ENCODE measurements around the gene EPN2. TPM values are rescaled to one million over a fixed set of nuclear protein-coding genes. Genes with fewer than 3 reads are reported as not detected.

Gene EPN2
- total RNA-seq, 3 donors from 2014 or later, result 6.1 to 9.5 (median 7.2) TPM

GRCh38 chr17:19311421-19312215, 74.5 kb downstream of the EPN2 start:
- DNase-seq (no peak), ATAC-seq (no peak)
- Mint-ChIP-seq H3K4me3 (no peak overlapping the region), H3K27me3 (ENCODE audit: low read depth) (peaks cover 29% of the 10 kb centered on the region), H3K36me3 (ENCODE audit: insufficient read depth) (peaks cover 15% of the 10 kb centered on the region), H3K4me1 (ENCODE audit: low read depth) (peaks cover 7% of the 10 kb centered on the region), H3K9me3 (no peaks in the 10 kb centered on the region)

GRCh38 chr17:19312406-19312805, 75.2 kb downstream of the EPN2 start:
- H3K9me3 Mint-ChIP-seq, result no peaks in the 10 kb centered on the region
- no peak for DNase-seq
- peaks cover 15% of the 10 kb centered on the region for H3K36me3 Mint-ChIP-seq (ENCODE audit: insufficient read depth)
- peaks cover 26% of the 10 kb centered on the region for H3K27me3 Mint-ChIP-seq (ENCODE audit: low read depth)
- no peak overlapping the region for H3K4me3 Mint-ChIP-seq
- no peak for ATAC-seq
- peaks cover 3% of the 10 kb centered on the region for H3K4me1 Mint-ChIP-seq (ENCODE audit: low read depth)

GRCh38 chr17:19313066-19313745, 76.0 kb downstream of the EPN2 start:
- H3K4me3 Mint-ChIP-seq, result no peak overlapping the region
- peaks cover 24% of the 10 kb centered on the region for H3K27me3 Mint-ChIP-seq (ENCODE audit: low read depth)
- DNase-seq (no peak), ATAC-seq (no peak)
- H3K9me3 Mint-ChIP-seq, result no peaks in the 10 kb centered on the region
- peaks cover 15% of the 10 kb centered on the region for H3K36me3 Mint-ChIP-seq (ENCODE audit: insufficient read depth)
- no peaks in the 10 kb centered on the region for H3K4me1 Mint-ChIP-seq (ENCODE audit: low read depth)

GRCh38 chr17:19313746-19314651, 76.8 kb downstream of the EPN2 start:
- DNase-seq (no peak), ATAC-seq (no peak)
- peaks cover 18% of the 10 kb centered on the region for H3K27me3 Mint-ChIP-seq (ENCODE audit: low read depth)
- H3K9me3 Mint-ChIP-seq, result no peaks in the 10 kb centered on the region
- peaks cover 15% of the 10 kb centered on the region for H3K36me3 Mint-ChIP-seq (ENCODE audit: insufficient read depth)
- H3K4me1 Mint-ChIP-seq (ENCODE audit: low read depth), result no peaks in the 10 kb centered on the region
- no peak overlapping the region for H3K4me3 Mint-ChIP-seq

GRCh38 chr17:19315104-19315503, 77.9 kb downstream of the EPN2 start:
- Mint-ChIP-seq H3K36me3 (ENCODE audit: insufficient read depth) (peaks cover 15% of the 10 kb centered on the region), H3K27me3 (ENCODE audit: low read depth) (peaks cover 13% of the 10 kb centered on the region), H3K9me3 (no peaks in the 10 kb centered on the region), H3K4me3 (no peak overlapping the region), H3K4me1 (ENCODE audit: low read depth) (no peaks in the 10 kb centered on the region)
- DNase-seq, result no peak
- no peak for ATAC-seq

GRCh38 chr17:19316761-19317358, 79.7 kb downstream of the EPN2 start:
- Mint-ChIP-seq H3K4me3 (no peak overlapping the region), H3K4me1 (ENCODE audit: low read depth) (no peaks in the 10 kb centered on the region), H3K36me3 (ENCODE audit: insufficient read depth) (peaks cover 15% of the 10 kb centered on the region), H3K9me3 (no peaks in the 10 kb centered on the region), H3K27me3 (ENCODE audit: low read depth) (peaks cover 6% of the 10 kb centered on the region)
- ATAC-seq, result no peak
- DNase-seq, result no peak

- DNase-seq, result no peak
- no peak overlapping the region for H3K4me3 Mint-ChIP-seq
- H3K9me3 Mint-ChIP-seq, result no peaks in the 10 kb centered on the region
- H3K27me3 Mint-ChIP-seq (ENCODE audit: low read depth), result peaks cover 6% of the 10 kb centered on the region
- ATAC-seq, result no peak
- no peaks in the 10 kb centered on the region for H3K4me1 Mint-ChIP-seq (ENCODE audit: low read depth)
- H3K36me3 Mint-ChIP-seq (ENCODE audit: insufficient read depth), result peaks cover 13% of the 10 kb centered on the region
Observed at GRCh38 chr17:19317359-19318095, 80.4 kb downstream of the EPN2 start.

GRCh38 chr17:19318611-19319010, 81.4 kb downstream of the EPN2 start:
- H3K4me3 Mint-ChIP-seq, result no peak overlapping the region
- no peak for ATAC-seq
- no peaks in the 10 kb centered on the region for H3K9me3 Mint-ChIP-seq

GRCh38 chr17:19319771-19320505, 82.8 kb downstream of the EPN2 start:
- Mint-ChIP-seq H3K4me3 (no peak overlapping the region), H3K27me3 (ENCODE audit: low read depth) (no peaks in the 10 kb centered on the region), H3K9me3 (peaks cover under 1% of the 10 kb centered on the region), H3K36me3 (ENCODE audit: insufficient read depth) (peaks cover 5% of the 10 kb centered on the region), H3K4me1 (ENCODE audit: low read depth) (no peaks in the 10 kb centered on the region)
- no peak for DNase-seq
- no peak for ATAC-seq

More at GRCh38 chr17:19318611-19319010, 81.4 kb downstream of the EPN2 start:
- Mint-ChIP-seq H3K36me3 (ENCODE audit: insufficient read depth) (peaks cover 12% of the 10 kb centered on the region), H3K27me3 (ENCODE audit: low read depth) (peaks cover 3% of the 10 kb centered on the region), H3K4me1 (ENCODE audit: low read depth) (no peaks in the 10 kb centered on the region)
- no peak for DNase-seq

GRCh38 chr17:19320876-19321275, 83.7 kb downstream of the EPN2 start:
- DNase-seq (no peak), ATAC-seq (no peak)
- H3K4me1 Mint-ChIP-seq (ENCODE audit: low read depth), result no peaks in the 10 kb centered on the region
- H3K4me3 Mint-ChIP-seq, result no peak overlapping the region
- no peaks in the 10 kb centered on the region for H3K27me3 Mint-ChIP-seq (ENCODE audit: low read depth)
- peaks cover 10% of the 10 kb centered on the region for H3K9me3 Mint-ChIP-seq
- peaks cover 4% of the 10 kb centered on the region for H3K36me3 Mint-ChIP-seq (ENCODE audit: insufficient read depth)

- peaks cover 4% of the 10 kb centered on the region for H3K36me3 Mint-ChIP-seq (ENCODE audit: insufficient read depth)
- H3K4me3 Mint-ChIP-seq, result no peak overlapping the region
- peaks cover 13% of the 10 kb centered on the region for H3K9me3 Mint-ChIP-seq
- no peak for DNase-seq
- no peak for ATAC-seq
- H3K27me3 Mint-ChIP-seq (ENCODE audit: low read depth), result no peaks in the 10 kb centered on the region
- no peaks in the 10 kb centered on the region for H3K4me1 Mint-ChIP-seq (ENCODE audit: low read depth)
Observed at GRCh38 chr17:19321481-19322128, 84.4 kb downstream of the EPN2 start.

GRCh38 chr17:19322129-19322505, 85.0 kb downstream of the EPN2 start:
- DNase-seq, result no peak
- Mint-ChIP-seq H3K4me3 (no peak overlapping the region), H3K36me3 (ENCODE audit: insufficient read depth) (peaks cover 4% of the 10 kb centered on the region), H3K27me3 (ENCODE audit: low read depth) (no peaks in the 10 kb centered on the region), H3K4me1 (ENCODE audit: low read depth) (no peaks in the 10 kb centered on the region), H3K9me3 (peaks cover 13% of the 10 kb centered on the region)
- ATAC-seq, result no peak

- H3K4me1 Mint-ChIP-seq (ENCODE audit: low read depth), result no peaks in the 10 kb centered on the region
- DNase-seq (no peak), ATAC-seq (no peak)
- H3K27me3 Mint-ChIP-seq (ENCODE audit: low read depth), result no peaks in the 10 kb centered on the region
- H3K36me3 Mint-ChIP-seq (ENCODE audit: insufficient read depth), result peaks cover 4% of the 10 kb centered on the region
- no peak overlapping the region for H3K4me3 Mint-ChIP-seq
- peaks cover 13% of the 10 kb centered on the region for H3K9me3 Mint-ChIP-seq
Observed at GRCh38 chr17:19322861-19323260, 85.7 kb downstream of the EPN2 start.

Data from activated T-cell treated with anti-CD3 and anti-CD28 coated beads, Interleukin-2, amount 50 U/mL, for 4 hours (primary cell).